GM19395 (cell line): ENCODE measurements around the gene TTLL3.
"Not testable (repeated sequence)": the region's sequence is repeated elsewhere in the genome, so short reads cannot be mapped to it uniquely, and the experiment has no call there.

ENCODE experiments used
- ATAC-seq: cut with Tn5 transposase; IDR thresholded peaks from one replicate; pipeline ENCODE4 v1.9.1; 2021; ENCODE audit warnings: mild to moderate bottlenecking, moderate library complexity; ENCODE audit not compliant: unreplicated experiment

TTLL3 gene

GRCh38 chr3:9865125-9865637, 55.1 kb downstream of the TTLL3 start:
- ATAC-seq: not testable (repeated sequence)

GRCh38 chr3:9866639-9867038, 56.6 kb downstream of the TTLL3 start:
- ATAC-seq: no peak

GRCh38 chr3:9867106-9867505, 57.0 kb downstream of the TTLL3 start:
- no peak for ATAC-seq

DNA sequence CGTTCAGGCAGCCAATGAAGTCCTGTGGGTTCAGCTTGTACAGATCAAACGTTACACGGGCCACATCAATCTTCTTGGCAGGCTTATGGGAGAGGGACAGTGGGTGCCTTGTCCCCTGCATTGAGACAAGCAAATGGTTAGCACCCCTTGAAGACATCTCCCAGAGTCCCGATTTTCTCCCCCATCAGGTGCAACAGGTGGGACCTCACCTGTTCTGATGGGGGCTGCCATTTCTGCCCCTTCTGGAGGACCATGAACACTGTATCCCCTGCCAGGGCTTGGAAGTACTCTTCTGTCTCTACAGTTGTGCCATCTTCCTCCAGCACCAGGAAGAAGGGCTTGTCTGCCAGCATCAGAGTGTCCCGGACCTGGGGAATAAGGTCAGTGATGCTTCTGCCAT, 59.9 kb downstream of the TTLL3 start:
- ATAC-seq: no peak

DNA sequence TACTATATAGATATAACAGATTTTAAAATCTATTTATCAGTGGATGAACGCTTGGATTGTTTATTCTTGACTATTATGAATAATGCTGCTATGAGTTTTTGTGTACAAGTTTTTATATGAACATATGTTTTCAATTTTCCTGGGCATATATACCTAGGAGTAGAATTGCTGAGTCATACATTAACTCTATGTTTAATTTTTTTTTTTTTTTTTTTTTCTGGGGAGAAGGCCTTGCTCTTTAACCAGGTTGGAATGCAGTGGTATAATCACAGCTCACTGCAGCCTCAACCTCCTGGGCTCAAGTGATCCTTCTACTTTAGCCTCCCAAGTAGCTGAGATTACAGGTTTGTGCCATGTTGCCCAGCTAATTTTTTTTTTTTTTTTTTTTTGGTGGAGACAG, 60.9 kb downstream of the TTLL3 start:
- ATAC-seq: no peak

GRCh38 chr3:9872067-9872466, 62.0 kb downstream of the TTLL3 start:
- ATAC-seq: not testable (repeated sequence)

DNA sequence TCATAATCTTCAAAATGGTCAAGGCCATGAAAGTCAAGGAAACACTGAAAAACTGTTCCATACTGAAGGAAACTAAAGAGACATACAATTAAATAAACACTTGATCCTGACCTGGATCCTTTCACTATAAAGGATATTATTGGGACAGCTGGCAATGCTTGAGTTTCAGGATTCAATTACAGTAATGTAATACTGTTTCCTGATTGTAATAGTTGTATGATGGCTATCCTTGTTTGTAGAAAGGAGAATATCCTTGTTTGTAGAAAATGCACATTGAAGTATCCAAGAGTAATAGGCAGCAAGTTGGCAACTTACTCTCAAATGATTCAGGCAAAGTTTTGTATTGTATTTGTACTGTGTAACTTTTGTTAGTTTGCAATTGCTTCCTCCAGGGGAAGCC, 65.4 kb downstream of the TTLL3 start:
- no peak for ATAC-seq

DNA sequence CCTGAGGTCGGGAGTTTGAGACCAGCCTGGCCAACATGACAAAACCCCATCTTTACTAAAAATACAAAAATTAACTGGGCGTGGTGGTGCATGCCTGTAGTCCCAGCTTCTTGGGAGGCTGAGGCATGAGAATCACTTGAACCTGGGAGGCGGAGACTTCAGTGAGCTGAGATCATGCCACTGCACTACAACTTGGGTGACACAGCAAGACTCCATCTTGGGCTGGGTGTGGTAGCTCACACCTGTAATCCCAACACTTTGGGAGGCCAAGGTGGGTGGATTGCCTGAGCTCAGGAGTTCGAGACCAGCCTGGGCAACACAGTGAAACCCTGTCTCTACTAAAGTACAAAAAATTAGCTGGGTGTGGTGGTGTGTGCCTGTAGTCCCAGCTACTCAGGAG, 66.2 kb downstream of the TTLL3 start:
- ATAC-seq: not testable (repeated sequence)

DNA sequence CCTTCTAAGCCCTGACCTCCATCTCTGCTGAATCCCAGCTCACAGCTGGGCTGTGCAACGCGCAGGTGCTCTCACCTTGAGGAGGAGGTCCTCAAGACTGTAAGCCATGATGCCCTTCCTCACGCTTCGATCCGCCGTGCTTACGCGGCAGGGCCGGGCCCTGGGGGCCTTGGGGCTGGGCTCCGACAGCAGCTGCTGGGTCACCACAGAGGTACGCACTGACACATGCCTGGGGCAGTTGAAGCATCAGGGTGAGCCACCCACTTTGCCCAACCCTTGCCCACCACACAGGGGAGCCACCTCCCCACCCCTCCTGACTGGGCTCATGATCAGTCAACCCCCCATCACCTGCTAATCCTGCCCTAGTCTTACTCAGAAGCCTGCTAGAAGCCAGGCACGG, 66.9 kb downstream of the TTLL3 start:
- ATAC-seq: no peak

- no peak for ATAC-seq
These were observed 68.6 kb downstream of the TTLL3 start for GRCh38 chr3:9878700-9879099.

- ATAC-seq: no peak
These were observed 69.9 kb downstream of the TTLL3 start, which contains the start of gene CIDEC for GRCh38 chr3:9879830-9880549. Gene CIDEC, minus strand, starts transcription at chr3:9880253. Its CDS starts 1,767 bp downstream, at chr3:9878486.

DNA sequence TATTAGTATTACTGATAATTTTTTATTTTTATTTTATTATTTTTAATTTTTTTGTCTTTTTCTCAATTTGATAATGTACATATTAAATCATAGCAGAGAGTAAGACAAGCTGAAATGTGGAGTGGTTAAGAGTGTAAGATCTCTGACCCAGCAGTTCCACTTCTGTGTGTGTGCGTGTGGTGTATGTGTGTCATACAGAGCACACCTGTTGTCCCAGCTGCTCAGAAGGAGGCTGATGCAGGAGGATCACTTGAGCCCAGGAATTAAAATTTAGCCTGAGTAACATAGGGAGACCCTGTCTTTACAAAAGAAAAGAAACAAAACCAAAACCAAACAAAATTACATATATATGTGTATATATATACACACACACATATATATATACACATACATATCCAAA, 71.4 kb downstream of the TTLL3 start:
- ATAC-seq: no peak

DNA sequence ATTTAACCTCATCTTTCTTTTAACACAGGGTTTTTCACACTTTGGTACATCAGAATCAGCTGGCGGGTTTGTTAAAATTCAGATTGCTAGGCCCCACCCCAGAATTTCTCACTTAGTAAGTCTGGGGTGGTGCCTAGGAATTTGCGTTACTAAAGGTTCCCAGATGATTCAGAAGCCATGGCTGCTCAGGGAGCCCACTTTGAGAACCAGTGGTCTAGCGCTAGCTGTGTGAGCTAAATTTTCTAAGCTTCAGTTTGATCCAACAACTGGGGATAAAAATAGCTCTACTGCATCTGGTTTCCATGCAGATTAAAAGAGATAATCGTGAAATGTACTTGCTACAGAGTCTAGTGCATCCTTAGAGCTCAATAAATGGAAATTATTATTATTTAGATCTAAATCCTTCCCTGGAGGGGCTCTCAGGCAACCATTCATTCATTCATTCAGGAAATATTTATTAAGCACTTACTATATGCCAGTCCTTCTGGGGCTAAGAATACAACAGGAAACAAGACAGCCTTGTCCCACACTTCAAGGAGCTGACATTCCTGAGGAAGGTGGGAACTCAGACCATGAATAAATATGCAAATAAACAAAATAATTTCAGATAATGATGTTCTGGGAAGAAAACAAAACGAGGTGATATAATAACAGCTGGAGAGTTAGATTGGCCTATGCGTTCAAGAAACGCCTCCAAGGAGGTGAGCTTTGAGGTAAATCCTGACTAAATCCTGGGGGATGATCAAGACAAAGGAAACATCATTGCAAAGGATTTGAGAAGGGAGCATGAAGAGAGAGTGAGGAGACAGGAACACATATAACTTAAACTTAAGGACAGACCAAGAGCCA, 73.9 kb downstream of the TTLL3 start:
- ATAC-seq: no peak

- ATAC-seq: no peak
These were observed 74.6 kb downstream of the TTLL3 start for GRCh38 chr3:9884555-9885165.
